Calu3 (cell line): ENCODE measurements around the gene C4B. TPM values are rescaled to one million over a fixed set of nuclear protein-coding genes. Genes with fewer than 3 reads are reported as not detected.
"Not testable (repeated sequence)": the region's sequence is repeated elsewhere in the genome, so short reads cannot be mapped to it uniquely, and the experiment has no call there.

Source experiments
- BruUV-seq: library from RNA; stranded (reverse); fragments of 400-500 nt; replicated peaks from 2 replicates; lab custom pipeline; 2021; lab: Mats Ljungman, UMichigan
- CTCF ChIA-PET: fragments of 300-600 bp; sonication (Branson Sonifier 250); formaldehyde crosslinking; loops from one replicate; lab custom pipeline; 2022; ENCODE audit warnings: antibody characterized with exemption; lab: Charles Lee
- DNase-seq: peaks from one replicate; pipeline ENCODE4 v3.0.0; 2022
- H3K27ac Mint-ChIP-seq: one replicate; pipeline ENCODE4 v1.8.0; 2022; ENCODE audit warnings: mixed read lengths; ENCODE audit not compliant: unreplicated experiment
- H3K27me3 Mint-ChIP-seq: one replicate; pipeline ENCODE4 v1.8.0; 2022; ENCODE audit warnings: mixed read lengths; ENCODE audit not compliant: unreplicated experiment
- H3K36me3 Mint-ChIP-seq: one replicate; pipeline ENCODE4 v1.8.0; 2022; ENCODE audit warnings: mild to moderate bottlenecking, moderate library complexity, mixed read lengths; ENCODE audit not compliant: insufficient read depth, unreplicated experiment
- H3K4me1 Mint-ChIP-seq: one replicate; pipeline ENCODE4 v1.8.0; 2022; ENCODE audit warnings: mild to moderate bottlenecking, low read depth, mixed read lengths; ENCODE audit not compliant: unreplicated experiment
- H3K4me3 Mint-ChIP-seq: one replicate; pipeline ENCODE4 v1.8.0; 2022; ENCODE audit warnings: mild to moderate bottlenecking, low read depth, moderate library complexity, mixed read lengths; ENCODE audit not compliant: unreplicated experiment
- H3K9me3 Mint-ChIP-seq: one replicate; pipeline ENCODE4 v1.8.0; 2022; ENCODE audit warnings: low read depth, mixed read lengths; ENCODE audit not compliant: unreplicated experiment
- intact Hi-C: fragments of 100-400 bp; cut with micrococcal nuclease; formaldehyde crosslinking; loops from one replicate; pipeline ENCODE4 v1.10.0; 2022; ENCODE audit not compliant: unreplicated experiment
- total RNA-seq: library from RNA; stranded (reverse); gene quantifications from 2 replicates; pipeline ENCODE4 v1.2.3, GENCODE V29; 2022
- TF ChIP-seq, protein P1 (sequence below): fragments of 200-600 bp; IDR thresholded peaks from one replicate; pipeline ENCODE4 v1.8.0; 2022; ENCODE audit warnings: antibody characterized with exemption; ENCODE audit not compliant: unreplicated experiment

C4B gene
- total RNA-seq, 1 experiment from 2014 or later: 7.8 TPM

DNA sequence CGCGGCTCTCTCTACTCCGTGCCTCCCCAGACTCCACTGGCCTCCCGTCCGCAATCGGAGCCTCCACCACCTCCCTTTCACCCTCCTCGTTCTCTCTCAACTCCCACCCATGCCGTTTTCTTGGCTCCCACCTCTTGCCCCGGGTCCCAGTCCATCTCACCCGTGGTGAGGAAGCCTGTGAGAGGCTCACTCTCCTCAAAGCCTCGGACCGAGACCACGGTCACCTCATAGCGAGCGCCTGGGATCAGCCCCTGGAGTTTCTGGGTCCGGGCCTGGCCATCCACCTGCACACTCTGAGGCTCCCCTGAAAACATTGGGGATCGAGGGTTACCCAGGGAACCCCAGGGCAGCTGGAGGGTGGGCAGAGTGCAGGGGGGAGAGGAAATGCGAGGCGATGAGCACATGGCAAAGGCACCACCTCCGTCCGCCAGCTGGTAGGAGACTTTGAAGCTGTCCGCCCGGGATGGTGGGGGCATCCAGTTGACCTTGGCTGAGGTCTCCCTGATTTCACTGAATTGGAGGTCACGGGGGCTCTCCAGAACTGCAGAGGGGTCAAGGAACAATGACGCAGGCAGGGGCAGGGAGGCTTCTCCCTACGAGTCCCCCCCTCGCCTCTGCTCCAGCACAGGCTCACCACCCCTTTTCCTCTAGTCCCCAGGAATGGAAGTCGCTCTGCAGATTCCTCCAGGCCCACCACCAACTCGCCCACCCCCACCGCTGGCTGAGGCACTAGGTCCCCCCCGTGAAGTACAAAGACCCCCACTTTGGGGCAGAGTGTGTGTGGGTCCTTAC lies 29.2 kb downstream of the C4B start:
- CTCF ChIA-PET, H3K4me3 Mint-ChIP-seq, intact Hi-C loops, H3K9me3 Mint-ChIP-seq, H3K27ac Mint-ChIP-seq, H3K27me3 Mint-ChIP-seq, BruUV-seq, H3K36me3 Mint-ChIP-seq, DNase-seq: not testable (repeated sequence)
- peaks cover 16% of the 10 kb centered on the region for H3K4me1 Mint-ChIP-seq

DNA sequence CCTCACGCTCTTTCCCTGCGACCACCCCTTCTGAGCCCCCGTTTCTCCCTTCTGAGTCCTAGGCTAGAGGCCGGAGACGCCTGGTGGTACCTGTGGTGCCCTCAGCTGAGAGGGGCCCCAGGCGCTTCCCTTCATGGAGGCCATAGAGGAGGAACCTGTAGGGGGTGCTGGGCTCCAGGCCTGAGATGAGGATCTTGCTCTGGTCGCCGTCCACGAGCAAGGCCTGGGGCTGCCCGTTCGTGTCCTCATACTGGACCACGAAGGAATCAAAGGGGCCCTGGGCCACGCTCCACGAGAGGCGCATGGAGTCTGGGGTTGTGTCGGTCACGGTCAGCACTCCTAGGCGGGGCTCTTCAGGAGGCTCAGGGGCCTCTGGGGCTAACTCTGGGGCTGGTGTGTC lies 30.3 kb downstream of the C4B start:
- H3K27ac Mint-ChIP-seq, CTCF ChIA-PET, H3K9me3 Mint-ChIP-seq, H3K36me3 Mint-ChIP-seq, BruUV-seq, H3K27me3 Mint-ChIP-seq, H3K4me3 Mint-ChIP-seq, DNase-seq, intact Hi-C loops: not testable (repeated sequence)
- H3K4me1 Mint-ChIP-seq: peaks cover 16% of the 10 kb centered on the region

DNA sequence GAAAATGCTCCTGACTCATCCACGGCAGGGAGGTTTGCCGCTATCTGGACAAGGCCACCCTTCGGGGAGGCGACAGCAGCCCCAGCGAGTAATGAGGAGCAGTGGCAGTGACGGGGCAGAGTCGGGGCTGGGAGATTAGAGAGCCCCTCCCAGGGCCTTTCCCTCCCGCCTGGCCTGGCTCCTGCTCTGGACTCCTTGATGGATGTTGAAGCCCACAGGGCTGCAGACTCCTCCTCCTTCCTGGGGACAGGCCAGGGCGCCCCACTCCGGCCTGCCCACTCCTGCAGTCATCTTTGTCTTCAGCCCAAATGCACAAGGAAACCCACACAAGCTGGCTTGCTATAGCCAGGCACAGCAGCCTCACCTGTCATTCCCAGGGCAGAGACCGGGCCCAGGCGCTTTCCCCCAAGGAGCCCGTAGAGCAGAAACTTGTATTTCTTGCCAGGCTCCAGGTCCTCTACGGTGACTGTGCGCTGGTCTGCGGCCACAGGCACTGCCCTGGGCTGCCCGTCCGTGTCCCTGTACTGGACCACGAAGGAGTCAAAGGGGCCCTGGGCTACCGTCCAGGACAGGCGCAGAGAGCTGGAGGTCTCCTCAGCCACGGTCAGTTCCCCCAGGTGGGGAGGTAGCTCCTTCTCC lies 31.3 kb downstream of the C4B start:
- Mint-ChIP-seq H3K27ac (no peak overlapping the region), H3K9me3 (no peaks in the 10 kb centered on the region), H3K27me3 (peaks cover 12% of the 10 kb centered on the region), H3K4me3 (no peak overlapping the region), H3K4me1 (peaks cover 16% of the 10 kb centered on the region), H3K36me3 (no peaks in the 10 kb centered on the region)
- no peak for DNase-seq
- TF ChIP-seq, protein P1, sequence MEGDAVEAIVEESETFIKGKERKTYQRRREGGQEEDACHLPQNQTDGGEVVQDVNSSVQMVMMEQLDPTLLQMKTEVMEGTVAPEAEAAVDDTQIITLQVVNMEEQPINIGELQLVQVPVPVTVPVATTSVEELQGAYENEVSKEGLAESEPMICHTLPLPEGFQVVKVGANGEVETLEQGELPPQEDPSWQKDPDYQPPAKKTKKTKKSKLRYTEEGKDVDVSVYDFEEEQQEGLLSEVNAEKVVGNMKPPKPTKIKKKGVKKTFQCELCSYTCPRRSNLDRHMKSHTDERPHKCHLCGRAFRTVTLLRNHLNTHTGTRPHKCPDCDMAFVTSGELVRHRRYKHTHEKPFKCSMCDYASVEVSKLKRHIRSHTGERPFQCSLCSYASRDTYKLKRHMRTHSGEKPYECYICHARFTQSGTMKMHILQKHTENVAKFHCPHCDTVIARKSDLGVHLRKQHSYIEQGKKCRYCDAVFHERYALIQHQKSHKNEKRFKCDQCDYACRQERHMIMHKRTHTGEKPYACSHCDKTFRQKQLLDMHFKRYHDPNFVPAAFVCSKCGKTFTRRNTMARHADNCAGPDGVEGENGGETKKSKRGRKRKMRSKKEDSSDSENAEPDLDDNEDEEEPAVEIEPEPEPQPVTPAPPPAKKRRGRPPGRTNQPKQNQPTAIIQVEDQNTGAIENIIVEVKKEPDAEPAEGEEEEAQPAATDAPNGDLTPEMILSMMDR: no peak
- intact Hi-C loops: no loop called here
- BruUV-seq: no TSS peak
- CTCF ChIA-PET: interaction anchor here (1.1 kb wide), 1 partner anchor 9 kb away, joined by 3 read pairs; no protein-coding TSS in a partner anchor

DNA sequence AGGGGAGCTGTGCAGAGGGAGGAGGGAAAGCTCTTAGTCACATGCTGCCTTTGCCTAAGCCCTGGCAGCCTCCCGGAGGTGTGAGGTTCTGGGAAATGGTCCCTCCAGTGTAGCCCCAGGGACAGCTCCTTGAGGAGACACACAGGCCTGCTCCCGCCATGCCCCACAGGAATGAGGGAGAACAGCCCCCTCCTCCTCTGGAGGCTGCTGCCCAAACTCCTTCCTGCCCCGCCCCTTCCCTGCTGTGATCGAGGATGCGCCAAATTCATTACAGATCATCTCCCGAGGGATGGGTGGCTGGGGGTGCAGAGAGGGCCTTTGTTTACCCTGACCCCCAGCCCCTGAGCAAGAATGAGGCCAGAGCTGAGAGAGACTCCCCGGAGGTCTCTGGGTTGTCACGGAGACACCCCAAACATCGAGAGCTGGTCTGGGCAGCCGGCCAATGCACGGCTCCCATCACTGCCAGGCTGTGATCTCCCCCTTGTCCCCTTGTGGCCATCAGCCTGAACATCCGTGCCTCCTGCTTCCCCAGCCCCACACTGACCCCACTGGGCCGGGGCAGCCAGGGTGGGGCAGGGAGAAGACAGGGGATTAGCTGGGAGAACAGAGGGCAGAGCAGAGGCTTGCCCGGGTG lies 32.0 kb downstream of the C4B start:
- DNase-seq: no peak

DNA sequence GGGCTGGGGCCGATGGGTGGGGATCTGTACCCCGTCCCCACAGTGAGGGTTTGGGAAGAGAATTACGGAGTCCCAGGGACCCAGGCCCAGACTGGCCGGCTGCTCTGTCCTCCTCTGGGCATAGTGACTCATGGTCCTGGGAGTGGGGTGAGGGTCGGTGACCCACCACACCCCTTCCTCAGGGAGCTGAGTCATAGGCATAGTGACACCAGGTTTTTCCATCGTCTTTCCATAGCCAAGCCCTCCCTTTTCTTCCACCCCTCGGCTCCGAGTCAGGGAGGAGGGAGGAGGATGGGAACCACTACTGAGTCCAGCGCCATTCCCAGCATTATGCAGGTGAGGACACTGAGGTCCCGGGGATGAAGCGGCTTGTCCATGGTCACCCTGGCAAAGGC lies 32.5 kb downstream of the C4B start:
- intact Hi-C loops: no loop called here

More for the DNA sequence above, 32.0 kb downstream of the C4B start:
- no peaks in the 10 kb centered on the region for H3K9me3 Mint-ChIP-seq
- no peaks in the 10 kb centered on the region for H3K36me3 Mint-ChIP-seq
- intact Hi-C loops: no loop called here
- no peak overlapping the region for H3K27ac Mint-ChIP-seq
- H3K27me3 Mint-ChIP-seq: peaks cover 18% of the 10 kb centered on the region
- BruUV-seq: no TSS peak
- TF ChIP-seq, protein P1: no peak
- CTCF ChIA-PET: interaction anchor here (0.6 to 1.5 kb wide), 3 partner anchors 8 to 151 kb away, joined by 3 read pairs; no protein-coding TSS in a partner anchor
- peaks cover 16% of the 10 kb centered on the region for H3K4me1 Mint-ChIP-seq
- no peak overlapping the region for H3K4me3 Mint-ChIP-seq

More for the DNA sequence above, 32.5 kb downstream of the C4B start:
- peak; percentile 59 for DNase-seq
- Mint-ChIP-seq H3K36me3 (no peaks in the 10 kb centered on the region), H3K27ac (no peak overlapping the region), H3K4me3 (no peak overlapping the region), H3K27me3 (peaks cover 23% of the 10 kb centered on the region), H3K9me3 (no peaks in the 10 kb centered on the region), H3K4me1 (peaks cover 16% of the 10 kb centered on the region)
- CTCF ChIA-PET: interaction anchor here (0.6 to 1.5 kb wide), 3 partner anchors 127 to 791 kb away, joined by 3 to 4 read pairs (median 3); partner anchors contain the start of gene TAP2
- BruUV-seq: no TSS peak
- TF ChIP-seq, protein P1: no peak
